Natural killer cell treated with Interleukin-12 subunit alpha and Interleukin-12 subunit beta and Interleukin-15 and Interleukin-18, amount 100 ng/mL, for 72 hours (primary cell): ENCODE results near the gene ZFAND2B. TPM values are rescaled to one million over a fixed set of nuclear protein-coding genes. Genes with fewer than 3 reads are reported as not detected.
A peak's percentile ranks its signal among the peaks of the same experiment; 100 is the strongest.

Experiments
- ATAC-seq, 2 donors: fragments of 150-1000 bp; cut with Tn5 transposase in 1 of 2; sonication (Bioruptor Pico), chemical (Tn5 transposase) in 1 of 2; 2 replicates each; pipeline ENCODE4 v1.10.0; 2021
- DNase-seq: peaks from one replicate; pipeline ENCODE4 v3.0.0; 2022; ENCODE audit warnings: low spot score
- H3K27ac Mint-ChIP-seq, 2 donors: 1 replicate in 1 of 2; 2 replicates in 1 of 2; pipeline ENCODE4 v1.8.0; 2022; ENCODE audit warnings: mixed read lengths in 2 of 2, mild to moderate bottlenecking in 1 of 2, moderate library complexity in 1 of 2
- H3K27me3 Mint-ChIP-seq, 2 donors: 1 replicate in 1 of 2; 2 replicates in 1 of 2; pipeline ENCODE4 v1.8.0; 2022; ENCODE audit warnings: mixed read lengths in 2 of 2
- H3K36me3 Mint-ChIP-seq: one replicate; pipeline ENCODE4 v1.8.0; 2022; ENCODE audit warnings: mixed read lengths
- H3K4me1 Mint-ChIP-seq, 2 donors: 1 replicate in 1 of 2; 2 replicates in 1 of 2; pipeline ENCODE4 v1.8.0; 2022; ENCODE audit warnings: low read depth in 2 of 2, mixed read lengths in 2 of 2, mild to moderate bottlenecking in 1 of 2
- H3K4me3 Mint-ChIP-seq: one replicate; pipeline ENCODE4 v1.8.0; 2022; ENCODE audit warnings: mixed read lengths
- H3K9me3 Mint-ChIP-seq: 2 replicates; pipeline ENCODE4 v1.8.0; 2022; ENCODE audit warnings: mixed read lengths
- total RNA-seq, 2 donors: library from RNA; stranded (reverse); gene quantifications; one replicate each; pipeline ENCODE4 v1.2.3, GENCODE V29; 2022

The ZFAND2B gene, protein sequence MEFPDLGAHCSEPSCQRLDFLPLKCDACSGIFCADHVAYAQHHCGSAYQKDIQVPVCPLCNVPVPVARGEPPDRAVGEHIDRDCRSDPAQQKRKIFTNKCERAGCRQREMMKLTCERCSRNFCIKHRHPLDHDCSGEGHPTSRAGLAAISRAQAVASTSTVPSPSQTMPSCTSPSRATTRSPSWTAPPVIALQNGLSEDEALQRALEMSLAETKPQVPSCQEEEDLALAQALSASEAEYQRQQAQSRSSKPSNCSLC
- total RNA-seq = 10 to 100 TPM; 40.4 to 51.8 TPM

DNA sequence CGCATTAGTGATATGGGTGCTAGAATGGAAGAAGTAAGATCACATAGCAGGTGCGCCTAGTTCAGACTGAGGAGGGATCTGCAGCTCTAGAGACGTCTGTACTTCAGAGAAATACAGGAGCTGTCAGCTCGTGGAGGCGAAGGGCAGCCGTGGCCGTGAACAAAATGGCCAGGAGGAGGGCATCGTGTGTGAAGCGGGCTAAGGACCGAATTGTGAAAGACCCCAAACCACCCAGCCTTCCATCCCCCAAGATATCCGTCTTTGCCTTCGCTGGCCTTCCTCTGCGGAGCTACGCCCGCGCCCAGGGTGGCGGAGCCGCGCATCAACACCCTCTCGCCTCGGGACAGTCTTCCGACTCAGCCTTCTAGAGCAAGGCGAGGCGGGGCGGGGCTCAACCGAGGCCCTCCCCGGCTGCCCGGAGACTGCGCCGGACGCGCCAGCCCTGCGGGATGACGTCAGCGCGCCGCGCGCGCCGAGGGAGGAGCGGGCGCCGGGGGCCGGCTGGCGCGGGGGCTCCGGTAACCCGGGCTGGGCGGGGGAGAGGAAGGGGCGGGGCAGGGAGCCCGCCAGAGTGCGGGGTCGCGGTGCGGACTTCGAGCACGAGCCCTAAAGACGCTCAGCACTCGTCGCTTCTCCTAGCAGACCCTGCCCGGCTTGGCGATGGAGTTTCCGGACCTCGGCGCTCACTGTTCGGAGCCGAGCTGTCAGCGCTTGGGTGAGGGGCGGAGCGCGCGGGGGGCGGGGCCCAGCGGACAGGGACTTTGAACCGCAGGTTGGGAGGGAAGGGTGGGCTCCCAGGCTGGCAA lies at the start of gene ZFAND2B:
Gene ZFAND2B (plus strand): TSS at position 455 of the 806 bp plus-strand sequence. CDS start 206 bp downstream, at position 661.
- Mint-ChIP-seq H3K27ac (peak within 1 kb of the TSS; percentile 88 to 96), H3K27me3 (no peaks in the 10 kb centered on the region), H3K36me3 (no peaks in the 10 kb centered on the region), H3K9me3 (no peaks in the 10 kb centered on the region), H3K4me3 (peak within 1 kb of the TSS; percentile 82), H3K4me1 (peaks cover 20 to 21% of the 10 kb centered on the region in 2 donors)
- ATAC-seq (peak; percentile 98), DNase-seq (peak; percentile 96)

DNA sequence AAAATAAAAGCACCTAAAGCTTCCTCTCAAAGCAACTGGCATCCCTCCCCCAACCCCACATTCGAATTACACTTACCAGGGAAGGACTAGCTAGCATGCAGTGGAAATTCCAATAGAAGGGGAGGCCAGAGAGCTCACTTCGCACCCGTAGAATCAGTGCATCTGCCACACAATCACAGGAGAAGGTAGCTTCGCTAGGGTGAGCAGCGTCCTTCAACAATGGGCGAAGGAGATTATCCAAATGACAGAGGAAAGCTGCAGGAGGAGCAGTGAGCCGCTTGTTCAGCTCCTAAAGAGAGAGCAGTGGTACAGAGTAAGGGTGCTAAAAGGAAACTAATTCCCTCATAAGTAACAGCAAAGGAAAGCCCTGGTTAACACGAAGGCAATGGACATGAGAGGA lies 49.2 kb upstream of the ZFAND2B start:
- H3K4me1 Mint-ChIP-seq = peaks cover 15 to 17% of the 10 kb centered on the region in 2 donors
- DNase-seq = no peak
- peaks cover 15% of the 10 kb centered on the region for H3K36me3 Mint-ChIP-seq
- H3K9me3 Mint-ChIP-seq = no peaks in the 10 kb centered on the region
- H3K4me3 Mint-ChIP-seq = no peak overlapping the region
- H3K27ac Mint-ChIP-seq = no peak overlapping the region
- no peak for ATAC-seq
- H3K27me3 Mint-ChIP-seq = no peaks in the 10 kb centered on the region

DNA sequence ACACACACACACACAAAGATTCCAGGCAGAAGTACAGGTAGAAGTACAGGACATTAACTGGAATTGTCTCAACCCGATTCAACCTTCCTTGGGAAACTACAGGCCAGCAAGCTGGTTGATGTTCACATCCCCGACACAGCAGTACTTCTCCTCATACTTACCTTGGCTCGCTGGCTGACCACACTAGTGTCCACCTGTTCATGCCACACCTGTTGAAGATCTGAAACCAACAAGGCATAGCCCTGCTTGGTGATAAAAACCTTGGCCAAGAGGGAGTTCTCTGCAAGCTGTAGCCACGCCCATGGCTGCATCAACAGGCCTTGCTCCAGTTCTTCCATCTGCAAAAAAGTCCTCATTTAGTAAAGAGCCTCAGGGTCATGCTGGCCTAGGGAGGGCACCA lies 48.6 kb upstream of the ZFAND2B start:
- H3K9me3 Mint-ChIP-seq = no peaks in the 10 kb centered on the region
- no peak for ATAC-seq
- H3K27ac Mint-ChIP-seq = no peak overlapping the region
- H3K27me3 Mint-ChIP-seq = no peaks in the 10 kb centered on the region
- peaks cover 15% of the 10 kb centered on the region for H3K36me3 Mint-ChIP-seq
- no peak overlapping the region for H3K4me3 Mint-ChIP-seq
- DNase-seq = no peak
- peaks cover 15 to 17% of the 10 kb centered on the region in 2 donors for H3K4me1 Mint-ChIP-seq

GRCh38 chr2:219158586-219158985 lies 48.0 kb upstream of the ZFAND2B start:
- Mint-ChIP-seq H3K27me3 (no peaks in the 10 kb centered on the region), H3K36me3 (peaks cover 12% of the 10 kb centered on the region), H3K4me1 (peaks cover 15 to 17% of the 10 kb centered on the region in 2 donors), H3K9me3 (no peaks in the 10 kb centered on the region), H3K4me3 (peak overlapping the region; percentile 3), H3K27ac (no peak overlapping the region)
- no peak for ATAC-seq
- no peak for DNase-seq

DNA sequence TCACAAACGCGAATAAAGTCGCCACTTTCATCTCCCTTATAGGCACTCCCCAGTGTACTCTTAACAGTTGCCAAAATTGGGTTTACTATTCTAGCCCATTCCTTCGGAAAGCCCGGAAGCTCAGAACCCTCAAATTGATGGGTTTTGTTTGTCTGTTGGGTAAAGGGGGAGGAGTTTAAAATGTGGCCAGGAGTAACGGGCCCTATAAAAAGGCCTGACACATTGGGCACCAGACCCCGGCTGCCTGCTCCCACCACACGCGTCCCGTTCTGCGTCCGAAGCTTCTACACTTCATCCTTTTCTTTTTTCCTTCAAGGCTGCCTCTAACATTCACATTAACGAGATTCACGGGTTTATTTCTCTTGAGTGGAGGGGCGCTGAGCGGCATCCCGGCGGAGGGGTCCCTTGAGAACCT lies 46.8 kb upstream of the ZFAND2B start:
- no peak for DNase-seq
- H3K27me3 Mint-ChIP-seq = no peaks in the 10 kb centered on the region
- ATAC-seq = no peak
- peaks cover 15 to 17% of the 10 kb centered on the region in 2 donors for H3K4me1 Mint-ChIP-seq
- peaks cover 11% of the 10 kb centered on the region for H3K36me3 Mint-ChIP-seq
- peak overlapping the region; percentile 73 to 77 for H3K27ac Mint-ChIP-seq
- H3K4me3 Mint-ChIP-seq = peak overlapping the region; percentile 82
- no peaks in the 10 kb centered on the region for H3K9me3 Mint-ChIP-seq

DNA sequence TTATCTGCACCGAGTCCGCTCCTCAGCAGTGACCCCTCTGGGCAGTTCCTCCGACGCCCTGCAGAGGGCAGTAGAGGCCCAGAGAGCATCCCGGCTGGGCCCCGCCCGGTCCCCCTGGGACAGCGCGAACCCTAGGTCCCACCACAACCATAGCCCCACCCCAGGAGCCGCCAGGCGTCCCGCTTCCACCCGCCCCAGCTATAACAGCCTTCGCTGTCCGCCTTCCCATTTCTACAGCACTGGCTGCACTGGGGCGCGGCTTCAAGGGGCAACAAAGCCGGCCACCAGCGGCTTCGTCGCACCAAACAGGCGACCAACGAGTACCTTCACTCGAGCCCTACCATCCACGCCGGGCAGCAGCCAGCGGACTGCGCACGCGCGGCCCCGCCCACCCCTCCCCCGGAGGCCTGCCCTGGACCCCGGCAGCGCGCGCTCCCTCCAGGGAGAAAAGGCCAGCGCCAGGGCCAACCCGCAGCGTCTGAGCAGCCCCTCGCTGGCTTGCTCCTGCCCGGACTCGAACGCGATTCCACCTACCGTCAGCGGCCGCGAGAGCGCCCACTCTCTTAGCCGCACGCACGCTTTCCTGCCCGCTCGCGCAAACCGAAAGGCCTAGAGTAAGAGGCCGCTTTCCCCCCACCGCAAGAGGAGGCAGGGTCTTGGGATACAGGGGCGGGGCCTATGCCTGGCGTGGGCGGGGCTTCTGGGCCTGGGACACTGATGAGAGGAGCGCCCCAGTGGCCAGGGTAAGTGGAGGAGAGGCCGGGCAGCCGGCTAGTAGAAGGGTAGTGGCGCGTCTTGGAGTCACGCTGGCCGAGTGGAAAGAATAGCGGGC lies 46.2 kb upstream of the ZFAND2B start, which contains the start of gene NHEJ1:
Gene NHEJ1 (minus strand): TSS at position 630 of the 832 bp plus-strand sequence. CDS start 2,453 bp downstream, outside the sequence.
- DNase-seq (peak; percentile 95), ATAC-seq (peak; percentile 94)
- H3K27me3 Mint-ChIP-seq = no peaks in the 10 kb centered on the region
- peak within 1 kb of the TSS; percentile 82 for H3K4me3 Mint-ChIP-seq
- H3K27ac Mint-ChIP-seq = peak within 1 kb of the TSS; percentile 73 to 77
- peaks cover 11% of the 10 kb centered on the region for H3K36me3 Mint-ChIP-seq
- peaks cover 15 to 17% of the 10 kb centered on the region in 2 donors for H3K4me1 Mint-ChIP-seq
- H3K9me3 Mint-ChIP-seq = no peaks in the 10 kb centered on the region

- Mint-ChIP-seq H3K27me3 (no peaks in the 10 kb centered on the region), H3K27ac (peak overlapping the region; percentile 73 to 77), H3K4me1 (peaks cover 15 to 17% of the 10 kb centered on the region in 2 donors), H3K4me3 (peak overlapping the region; percentile 82), H3K36me3 (peaks cover 11% of the 10 kb centered on the region), H3K9me3 (no peaks in the 10 kb centered on the region)
- no peak for DNase-seq
- ATAC-seq = no peak
Observed at GRCh38 chr2:219161097-219161496, 45.5 kb upstream of the ZFAND2B start.

GRCh38 chr2:219163156-219163555 lies 43.4 kb upstream of the ZFAND2B start:
- no peaks in the 10 kb centered on the region for H3K36me3 Mint-ChIP-seq
- ATAC-seq = no peak
- no peak overlapping the region for H3K27ac Mint-ChIP-seq
- no peaks in the 10 kb centered on the region for H3K27me3 Mint-ChIP-seq
- H3K4me3 Mint-ChIP-seq = no peak overlapping the region
- H3K9me3 Mint-ChIP-seq = no peaks in the 10 kb centered on the region
- no peak for DNase-seq
- H3K4me1 Mint-ChIP-seq = peaks cover 17 to 18% of the 10 kb centered on the region in 2 donors

- Mint-ChIP-seq H3K27ac (no peak overlapping the region), H3K4me1 (peaks cover 7 to 10% of the 10 kb centered on the region in 2 donors), H3K4me3 (no peak overlapping the region), H3K27me3 (no peaks in the 10 kb centered on the region), H3K36me3 (no peaks in the 10 kb centered on the region), H3K9me3 (no peaks in the 10 kb centered on the region)
- DNase-seq = no peak
- no peak for ATAC-seq
Observed at GRCh38 chr2:219165058-219165911, 41.3 kb upstream of the ZFAND2B start.

DNA sequence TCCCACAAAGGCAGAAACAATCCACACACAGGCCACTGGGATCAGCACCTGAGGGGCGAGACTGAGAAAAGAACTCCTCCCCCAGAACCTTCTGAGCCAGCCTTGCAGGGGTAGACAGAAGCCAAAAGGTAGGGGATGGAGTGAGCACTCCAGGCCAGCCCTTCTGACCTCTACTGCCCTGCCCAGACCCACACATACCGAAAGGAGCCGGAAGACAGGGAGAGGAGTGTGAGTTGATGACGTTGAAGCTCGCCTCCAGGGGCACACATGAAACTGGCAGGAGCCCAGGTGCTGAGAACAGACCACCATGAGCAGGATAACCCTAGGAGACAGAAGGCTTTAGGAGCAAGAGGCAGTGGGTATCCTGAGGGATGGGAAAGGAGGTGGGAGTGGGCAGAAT lies 38.6 kb upstream of the ZFAND2B start:
- Mint-ChIP-seq H3K4me1 (peaks cover 5 to 7% of the 10 kb centered on the region in 2 donors), H3K9me3 (no peaks in the 10 kb centered on the region), H3K27me3 (no peaks in the 10 kb centered on the region), H3K36me3 (peaks cover 6% of the 10 kb centered on the region), H3K4me3 (no peak overlapping the region), H3K27ac (no peak overlapping the region)
- ATAC-seq (no peak), DNase-seq (no peak)

DNA sequence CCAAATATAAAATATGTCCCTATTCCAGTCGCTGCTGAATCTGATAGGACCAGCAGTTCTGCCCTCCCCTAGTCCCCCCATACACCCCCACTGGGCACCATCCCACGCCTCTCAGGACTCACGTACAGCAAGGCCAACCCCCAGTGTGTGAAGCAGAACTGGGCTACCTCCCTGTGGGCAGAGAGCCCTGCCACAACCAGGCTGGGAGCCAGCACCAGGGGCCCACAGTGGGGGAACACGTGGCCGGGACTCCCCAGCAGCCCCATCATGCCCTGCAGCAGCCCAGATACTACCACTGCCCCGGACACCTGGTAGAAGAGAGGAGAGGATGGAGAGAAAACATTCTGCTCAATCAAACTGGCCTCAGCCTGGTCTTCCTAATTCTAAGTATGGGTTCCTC lies 38.1 kb upstream of the ZFAND2B start:
- Mint-ChIP-seq H3K4me1 (peaks cover 5 to 7% of the 10 kb centered on the region in 2 donors), H3K36me3 (peaks cover 6% of the 10 kb centered on the region), H3K4me3 (no peak overlapping the region), H3K9me3 (no peaks in the 10 kb centered on the region), H3K27ac (no peak overlapping the region), H3K27me3 (no peaks in the 10 kb centered on the region)
- no peak for ATAC-seq
- DNase-seq = no peak

- no peak for ATAC-seq
- Mint-ChIP-seq H3K4me1 (peaks cover 5 to 9% of the 10 kb centered on the region in 2 donors), H3K27ac (no peak overlapping the region)
Observed at GRCh38 chr2:219168932-219169331, 37.6 kb upstream of the ZFAND2B start.

More at GRCh38 chr2:219168932-219169331, 37.6 kb upstream of the ZFAND2B start:
- no peak for DNase-seq
- H3K4me3 Mint-ChIP-seq = no peak overlapping the region
- no peaks in the 10 kb centered on the region for H3K9me3 Mint-ChIP-seq
- no peaks in the 10 kb centered on the region for H3K27me3 Mint-ChIP-seq
- peaks cover 6% of the 10 kb centered on the region for H3K36me3 Mint-ChIP-seq
